ENCODE data around the gene TMPRSS4. TPM values are rescaled to one million over a fixed set of nuclear protein-coding genes. Genes with fewer than 3 reads are reported as not detected.

TMPRSS4 gene
- total RNA-seq, 4 donors from 2014 or later, result not detected

DNA sequence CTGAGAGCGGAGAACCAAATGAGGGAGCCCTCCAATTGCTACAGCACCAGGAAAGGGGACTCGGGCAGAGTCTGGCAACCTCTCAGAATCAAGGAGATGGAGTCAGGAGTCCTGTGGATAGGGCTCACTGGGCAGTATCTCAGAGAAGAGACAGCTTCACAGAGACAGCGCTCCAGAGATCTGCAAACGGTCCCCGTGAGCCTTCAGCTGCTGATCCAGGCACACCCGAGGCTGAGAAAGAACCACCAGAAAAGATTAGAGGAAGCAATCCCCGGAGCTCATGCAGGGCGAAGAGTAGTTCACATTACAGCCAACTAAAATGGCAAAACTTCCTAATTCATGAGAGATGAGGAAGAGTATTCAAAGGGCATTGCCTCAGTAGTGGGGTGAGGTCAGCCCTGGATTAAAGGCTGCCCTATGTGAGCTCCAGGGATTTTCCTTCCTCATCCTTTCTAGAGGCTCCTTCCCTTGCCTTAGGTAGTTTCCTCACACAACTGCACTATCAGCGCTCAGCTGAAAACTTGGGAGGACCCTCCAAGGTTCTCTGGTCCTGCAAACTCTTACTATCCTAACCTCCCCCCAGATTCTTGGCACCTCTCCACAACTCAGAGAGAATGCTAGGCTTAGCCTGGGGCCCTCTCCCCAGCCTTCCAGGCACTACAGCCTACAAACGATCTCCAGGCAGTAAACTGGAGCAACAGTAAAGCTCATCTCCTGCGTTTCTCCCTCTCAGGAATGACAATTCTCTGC lies 52.0 kb downstream of the TMPRSS4 start:
- TF ChIP-seq EP300 (IDR thresholded peaks at IDR 0.05) (no peak), POLR2A (IDR thresholded peaks at IDR 0.05) (no peak), CTCF (IDR thresholded peaks at IDR 0.05) (no peak)
- Histone ChIP-seq H3K4me1 (no peaks in the 10 kb centered on the region), H3K4me3 (no peak overlapping the region), H3K36me3 (no peaks in the 10 kb centered on the region), H3K27ac (no peak overlapping the region), H3K27me3 (peaks cover 0 to 4% of the 10 kb centered on the region in 2 donors), H3K9me3 (no peaks in the 10 kb centered on the region)
- 46 to 52% methylated on average over 11 of the region's 11 CpGs for WGBS, 2 donors
- DNase-seq (ENCODE audit: low spot score in 2 of 2), result no peak

GRCh38 chr11:118129471-118130172 lies 52.7 kb downstream of the TMPRSS4 start:
- Histone ChIP-seq H3K9me3 (no peaks in the 10 kb centered on the region), H3K4me1 (no peaks in the 10 kb centered on the region), H3K36me3 (no peaks in the 10 kb centered on the region), H3K4me3 (no peak overlapping the region), H3K27me3 (peaks cover 0 to 4% of the 10 kb centered on the region in 2 donors), H3K27ac (no peak overlapping the region)
- WGBS, 2 donors, result 58 to 68% methylated on average over 6 of the region's 6 CpGs
- TF ChIP-seq CTCF (IDR thresholded peaks at IDR 0.05) (no peak), EP300 (IDR thresholded peaks at IDR 0.05) (no peak), POLR2A (IDR thresholded peaks at IDR 0.05) (no peak)
- DNase-seq (ENCODE audit: low spot score in 2 of 2), result no peak

GRCh38 chr11:118132385-118133151 lies 55.7 kb downstream of the TMPRSS4 start:
- Histone ChIP-seq H3K36me3 (no peaks in the 10 kb centered on the region), H3K4me3 (no peak overlapping the region), H3K4me1 (no peaks in the 10 kb centered on the region), H3K27me3 (peaks cover 0 to 13% of the 10 kb centered on the region in 2 donors), H3K9me3 (no peaks in the 10 kb centered on the region), H3K27ac (no peak overlapping the region)
- TF ChIP-seq EP300 (IDR thresholded peaks at IDR 0.05), result no peak
- TF ChIP-seq POLR2A (IDR thresholded peaks at IDR 0.05), result no peak
- TF ChIP-seq CTCF (IDR thresholded peaks at IDR 0.05), result no peak
- 81 to 87% methylated on average over 15 of the region's 15 CpGs for WGBS, 2 donors
- no peak for DNase-seq (ENCODE audit: low spot score in 2 of 2)

DNA sequence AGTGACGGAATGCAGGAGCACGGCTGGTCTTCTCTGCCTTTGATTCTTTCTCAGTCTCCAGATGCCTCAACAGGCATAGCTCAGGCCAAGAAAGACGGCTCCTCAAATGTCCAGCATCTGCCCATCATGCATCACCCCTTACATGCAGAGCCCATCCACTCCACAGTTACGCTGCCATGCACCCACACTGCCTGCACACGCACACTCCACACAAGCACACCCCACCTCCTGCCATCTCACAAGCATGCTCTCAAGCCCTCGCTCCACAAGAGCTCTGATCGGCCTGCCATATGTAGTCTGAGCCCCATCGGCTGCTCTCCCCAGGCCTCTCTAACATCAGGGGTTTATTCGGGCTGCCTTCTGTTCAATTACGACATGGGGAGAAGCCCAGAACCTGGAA lies 56.9 kb downstream of the TMPRSS4 start:
- Histone ChIP-seq H3K4me3 (no peak overlapping the region), H3K27ac (no peak overlapping the region), H3K9me3 (no peaks in the 10 kb centered on the region), H3K4me1 (no peaks in the 10 kb centered on the region), H3K27me3 (peaks cover 0 to 18% of the 10 kb centered on the region in 2 donors), H3K36me3 (no peaks in the 10 kb centered on the region)
- no peak for DNase-seq (ENCODE audit: low spot score in 2 of 2)
- WGBS, 2 donors, result 84 to 91% methylated on average over 10 of the region's 10 CpGs
- TF ChIP-seq EP300 (IDR thresholded peaks at IDR 0.05), result no peak
- TF ChIP-seq CTCF (IDR thresholded peaks at IDR 0.05), result no peak
- TF ChIP-seq POLR2A (IDR thresholded peaks at IDR 0.05), result no peak
